GM21390 (cell line): ENCODE measurements around the gene EPAS1.
"Not testable (repeated sequence)": the region's sequence is repeated elsewhere in the genome, so short reads cannot be mapped to it uniquely, and the experiment has no call there.

Experiments used
- ATAC-seq: cut with Tn5 transposase; IDR thresholded peaks from one replicate; pipeline ENCODE4 v1.9.1; 2021; ENCODE audit not compliant: unreplicated experiment

The EPAS1 gene

GRCh38 chr2:46394649-46395510 lies 97.7 kb downstream of the EPAS1 start:
- no peak for ATAC-seq

GRCh38 chr2:46395730-46396129 lies 98.5 kb downstream of the EPAS1 start:
- not testable (repeated sequence) for ATAC-seq

- ATAC-seq: no peak
These were observed 102.8 kb downstream of the EPAS1 start for GRCh38 chr2:46400016-46400415.

GRCh38 chr2:46402874-46403273 lies 105.7 kb downstream of the EPAS1 start:
- ATAC-seq: no peak

- no peak for ATAC-seq
These were observed 107.1 kb downstream of the EPAS1 start for GRCh38 chr2:46404181-46404759.

GRCh38 chr2:46407852-46408455 lies 110.7 kb downstream of the EPAS1 start:
- ATAC-seq: no peak

GRCh38 chr2:46409756-46410155 lies 112.5 kb downstream of the EPAS1 start:
- no peak for ATAC-seq

- ATAC-seq: no peak
These were observed 113.4 kb downstream of the EPAS1 start for GRCh38 chr2:46410273-46411244.

- ATAC-seq: no peak
These were observed 114.0 kb downstream of the EPAS1 start for GRCh38 chr2:46411245-46411641.

- no peak for ATAC-seq
These were observed 114.8 kb downstream of the EPAS1 start for GRCh38 chr2:46411985-46412384.

- no peak for ATAC-seq
These were observed 115.9 kb downstream of the EPAS1 start for GRCh38 chr2:46413111-46413510.

GRCh38 chr2:46413631-46414030 lies 116.4 kb downstream of the EPAS1 start:
- no peak for ATAC-seq

GRCh38 chr2:46414701-46415100 lies 117.5 kb downstream of the EPAS1 start:
- ATAC-seq: no peak

GRCh38 chr2:46416280-46416679 lies 119.1 kb downstream of the EPAS1 start:
- ATAC-seq: no peak

- ATAC-seq: no peak
These were observed 119.7 kb downstream of the EPAS1 start for GRCh38 chr2:46416739-46417403.

GRCh38 chr2:46420945-46421344 lies 123.7 kb downstream of the EPAS1 start:
- ATAC-seq: no peak

GRCh38 chr2:46421361-46421760 lies 124.2 kb downstream of the EPAS1 start:
- no peak for ATAC-seq

- no peak for ATAC-seq
These were observed 125.6 kb downstream of the EPAS1 start for GRCh38 chr2:46422717-46423394.

- no peak for ATAC-seq
These were observed 127.7 kb downstream of the EPAS1 start for GRCh38 chr2:46424937-46425336.

- no peak for ATAC-seq
These were observed 131.8 kb downstream of the EPAS1 start for GRCh38 chr2:46428911-46429436.
